NCI-H524 (cell line): ENCODE measurements around the gene FAM167B.

Experiments used
- DNase-seq, 2 experiments: peaks; one replicate each; lab custom pipeline; 2025; lab: John Stamatoyannopoulos, UW

The FAM167B gene

DNA sequence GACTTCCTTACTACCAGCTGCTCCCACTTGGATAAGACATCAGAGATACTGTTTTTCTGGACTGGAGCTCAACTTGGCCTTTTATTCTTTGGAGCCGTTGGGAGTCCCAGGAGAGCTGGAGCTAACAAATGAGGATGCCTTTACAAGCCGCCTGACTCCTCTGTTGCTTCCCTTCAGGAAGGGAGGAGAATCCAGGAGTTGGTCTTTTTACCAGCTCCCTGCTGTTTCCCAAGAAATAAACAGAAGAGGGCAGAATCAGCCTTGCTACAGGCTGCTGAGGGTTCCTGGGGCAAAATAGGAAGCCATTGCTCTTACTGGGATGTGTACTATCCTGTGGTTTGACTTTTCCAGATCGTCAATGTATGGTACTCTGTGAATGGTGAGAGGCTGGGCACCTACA lies 23.3 kb upstream of the FAM167B start:
- no peak for DNase-seq

DNA sequence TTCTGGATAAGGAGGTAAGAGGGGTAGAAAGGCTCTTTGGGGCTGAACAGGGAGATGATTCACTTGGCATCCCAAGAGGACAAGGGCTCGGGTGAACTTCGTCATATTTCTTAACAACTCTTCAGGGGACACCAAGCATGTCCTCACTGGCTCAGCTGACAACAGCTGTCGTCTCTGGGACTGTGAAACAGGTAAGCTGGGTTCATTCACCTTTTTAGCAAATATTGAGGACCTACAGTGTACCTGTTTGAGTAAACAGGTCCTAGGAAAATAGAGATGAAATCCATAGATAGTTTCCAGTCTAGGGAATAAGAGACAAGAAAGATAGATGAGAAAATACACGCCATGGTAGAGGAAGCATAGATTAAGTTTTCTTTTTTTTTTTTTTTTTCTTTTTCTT lies 22.7 kb upstream of the FAM167B start:
- no peak for DNase-seq

DNA sequence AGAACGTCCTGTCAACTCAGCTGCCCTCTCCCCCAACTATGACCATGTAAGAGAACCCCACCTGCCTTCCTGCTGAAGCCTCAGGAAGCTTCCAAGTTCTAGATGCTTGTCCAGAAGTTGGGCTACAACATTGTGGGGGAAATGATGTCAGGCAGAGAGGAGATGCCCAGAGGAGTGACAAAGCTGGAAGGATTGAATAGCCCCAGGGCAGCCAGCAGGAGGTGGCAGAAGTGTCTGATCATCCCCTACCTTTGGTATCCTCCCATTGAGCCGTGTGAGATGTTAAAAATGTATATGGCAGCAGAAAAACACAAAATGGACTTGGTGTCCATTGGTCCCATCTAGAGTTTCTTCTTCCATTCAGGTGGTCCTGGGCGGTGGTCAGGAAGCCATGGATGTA lies 18.3 kb upstream of the FAM167B start:
- DNase-seq, result no peak

DNA sequence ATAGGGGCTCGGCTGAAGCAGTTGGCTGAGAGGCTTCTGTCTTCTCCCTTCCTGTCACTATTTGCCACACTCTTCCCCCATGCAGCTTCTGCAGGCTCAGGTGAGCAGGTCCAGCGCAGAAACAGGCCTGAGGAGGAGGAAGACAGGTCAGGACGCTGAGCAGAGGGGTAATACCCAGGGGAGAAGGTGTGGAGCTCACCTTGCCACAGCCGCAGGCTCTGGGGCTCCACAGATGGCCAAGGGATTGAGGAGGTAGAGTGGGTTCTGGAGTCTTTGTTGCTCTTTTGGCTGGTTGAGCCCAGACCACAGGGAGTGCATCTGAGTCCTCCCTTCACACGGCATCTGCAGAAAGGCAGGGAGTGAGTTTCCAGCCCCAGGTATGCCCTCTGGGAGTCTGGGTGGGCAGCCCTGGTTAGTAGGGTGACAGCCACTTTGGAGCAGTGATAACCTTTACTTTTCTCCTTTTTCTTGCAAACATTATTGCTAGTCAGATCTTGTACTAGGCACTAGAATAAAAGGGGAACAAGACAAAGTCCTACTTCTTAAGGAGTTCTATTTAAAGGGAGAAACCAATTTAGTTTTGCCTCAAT lies 15.1 kb upstream of the FAM167B start:
- no peak for DNase-seq

DNA sequence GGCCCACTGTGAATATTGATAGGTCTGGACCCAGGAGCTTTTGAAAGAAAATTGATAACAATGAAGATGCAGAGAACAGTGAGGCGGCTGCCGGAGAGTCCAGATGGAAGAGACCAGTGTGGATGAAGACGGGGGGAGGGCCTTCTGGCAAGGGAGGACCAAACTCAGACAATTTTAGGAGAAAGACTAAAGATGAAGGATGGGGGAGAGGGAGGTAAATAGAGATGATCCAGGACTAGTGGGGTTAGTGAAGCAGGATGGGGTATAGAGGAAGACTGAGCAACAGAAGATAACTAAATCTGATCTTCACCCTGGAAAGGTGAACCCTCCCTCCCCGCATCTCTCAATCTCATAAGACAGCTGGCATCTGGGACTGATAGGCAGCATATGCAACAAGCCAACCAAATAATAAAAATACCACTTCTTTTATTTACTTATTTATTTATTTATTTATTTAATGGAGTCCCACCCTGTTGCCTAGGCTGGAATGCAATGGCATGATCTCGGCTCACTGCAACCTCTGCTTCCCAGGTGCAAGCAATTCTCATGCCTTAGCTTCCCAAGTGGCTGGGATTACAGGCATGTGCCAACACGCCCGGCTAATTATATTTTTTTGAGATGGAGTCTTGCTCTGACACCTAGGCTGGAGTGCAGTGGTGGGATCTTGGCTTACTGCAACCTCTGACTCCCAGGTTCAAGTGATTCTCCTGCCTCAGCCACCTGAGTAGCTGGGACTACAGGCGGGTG lies 14.3 kb upstream of the FAM167B start:
- peak in 1 of 2 experiments; percentile 15 for DNase-seq

DNA sequence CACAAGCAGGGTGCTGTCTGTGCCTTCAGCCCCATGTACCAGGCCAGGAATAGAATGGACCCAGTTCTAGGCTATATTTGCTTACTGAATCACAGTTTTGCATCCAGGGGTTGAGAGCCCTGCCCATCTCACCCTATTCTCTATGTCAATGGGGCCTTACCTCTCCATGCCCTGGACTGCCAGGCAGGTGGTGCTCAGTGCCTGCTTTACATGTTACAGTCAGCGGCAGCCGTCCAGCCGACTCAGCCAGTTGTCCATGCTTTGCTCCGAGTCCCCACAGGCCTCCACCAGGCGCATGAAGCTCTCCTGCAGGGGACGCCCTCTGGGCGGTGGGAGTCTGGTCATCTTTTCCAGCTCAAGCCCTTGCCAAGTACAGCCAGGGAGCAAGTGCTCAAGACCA lies 12.2 kb upstream of the FAM167B start:
- DNase-seq, result no peak

DNA sequence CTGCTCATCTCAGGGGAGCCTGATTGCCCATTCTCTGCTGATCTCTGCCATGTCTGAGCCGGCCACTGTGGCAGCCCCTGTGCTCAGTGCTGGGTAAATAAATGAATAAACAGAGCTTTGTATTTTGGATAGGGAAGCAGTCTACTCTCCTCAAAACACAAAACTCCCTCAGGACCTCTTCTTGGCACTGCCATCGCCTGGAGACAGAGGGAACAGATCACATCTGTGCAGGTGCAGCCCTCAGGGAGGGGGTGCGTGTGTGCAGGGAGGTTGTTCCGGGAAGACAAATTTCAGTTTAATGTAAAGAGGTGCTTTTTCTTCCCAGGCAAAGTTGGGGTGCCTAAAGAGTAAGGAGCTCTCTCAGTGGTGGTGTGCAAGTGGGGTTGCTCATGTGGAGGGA lies 7.7 kb upstream of the FAM167B start:
- DNase-seq, result no peak

DNA sequence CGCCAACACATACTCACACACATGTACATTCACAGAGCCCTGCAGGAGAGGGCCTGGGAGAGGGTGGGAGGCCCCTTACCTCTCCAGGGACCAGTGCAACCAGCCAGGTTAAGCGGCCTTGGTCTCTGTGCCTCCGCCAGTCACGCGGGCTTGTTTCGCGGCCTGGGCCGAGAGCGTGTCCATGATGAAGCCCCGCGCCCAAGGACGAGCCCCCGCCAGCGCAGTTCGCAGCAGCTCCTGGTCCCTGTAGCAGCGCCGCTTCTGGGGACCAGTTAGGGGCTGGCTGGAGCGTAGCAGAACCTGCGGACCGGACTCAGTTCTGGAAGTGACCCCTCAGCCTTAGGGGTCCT lies 7.3 kb upstream of the FAM167B start:
- DNase-seq, result no peak

DNA sequence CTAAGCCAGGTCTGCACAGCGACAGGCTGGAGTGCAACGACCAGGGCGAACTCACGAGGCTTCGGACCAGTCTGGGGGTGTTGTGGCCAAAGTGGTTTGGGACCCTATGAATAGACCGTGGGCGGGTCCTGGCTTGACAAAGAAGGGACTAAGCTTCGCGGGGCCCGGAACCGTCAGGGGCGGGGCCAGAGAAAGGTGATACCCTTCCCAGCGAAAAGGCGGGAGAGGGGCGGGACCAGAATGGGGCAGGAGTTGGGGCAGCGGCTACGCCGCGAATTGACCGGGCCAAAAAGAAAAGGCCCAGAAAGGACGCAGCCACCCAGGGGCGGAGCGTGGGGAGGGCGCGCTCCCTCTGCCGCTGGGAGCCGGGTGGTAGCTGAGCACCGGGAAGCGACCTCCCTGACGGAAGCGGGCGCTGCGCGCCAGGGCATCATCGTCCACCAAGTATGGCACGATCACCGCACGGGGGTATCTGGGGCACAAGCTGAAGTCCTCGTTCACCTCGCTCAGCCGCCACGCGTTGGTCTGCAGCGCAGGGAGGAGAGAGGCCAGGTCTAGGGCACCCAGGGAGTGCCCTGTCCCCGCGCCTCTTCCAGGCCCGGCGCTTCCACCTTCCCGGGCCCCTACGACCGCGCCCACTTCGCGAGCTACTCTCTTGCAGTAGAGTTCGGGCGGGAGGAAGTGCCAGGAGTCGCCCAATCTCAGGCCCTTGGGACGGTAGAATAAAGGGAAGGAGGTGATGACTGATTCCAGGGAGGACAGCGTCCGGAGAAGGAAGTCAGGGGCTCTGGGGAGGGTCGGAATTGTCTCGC lies 6.7 kb upstream of the FAM167B start:
- peak in 1 of 2 experiments; percentile 68 for DNase-seq

DNA sequence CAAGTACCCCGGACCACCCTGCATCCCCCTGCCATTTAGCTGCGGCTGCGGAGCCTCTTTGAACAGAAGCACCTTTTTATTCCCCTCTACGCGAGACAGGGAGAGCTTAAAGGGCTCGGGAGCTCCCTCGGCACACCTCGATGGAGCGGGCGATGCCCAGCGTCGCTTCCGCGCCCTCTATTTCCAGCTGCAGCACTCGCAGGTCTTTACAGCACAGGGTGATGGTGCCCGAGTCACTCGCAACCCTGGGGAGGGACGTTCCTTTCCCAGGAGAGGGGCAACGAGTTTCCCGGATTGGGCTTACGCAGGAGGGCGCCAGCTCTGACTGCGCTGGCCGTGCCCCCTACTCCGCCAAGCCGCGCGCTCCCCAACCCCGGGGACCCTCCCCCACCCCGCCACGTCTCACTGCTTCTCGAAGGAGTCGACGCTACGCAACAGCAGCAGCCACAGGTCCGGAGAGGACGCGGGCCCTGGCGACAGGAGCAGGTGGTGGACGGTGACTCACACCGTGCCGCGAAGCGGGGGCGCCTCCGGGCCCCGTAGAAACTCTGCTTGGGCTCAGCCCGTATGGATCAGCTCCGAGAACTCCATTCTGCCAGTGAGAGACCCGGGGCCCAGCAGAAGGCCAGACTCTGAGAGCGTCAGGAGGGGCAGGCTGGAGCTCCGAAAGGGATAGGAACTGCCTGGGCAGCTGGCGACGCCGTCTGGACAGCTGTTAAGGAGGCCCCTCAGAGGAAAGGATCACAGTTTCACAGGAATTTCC lies 5.8 kb upstream of the FAM167B start:
- peak; percentile 78 to 85 for DNase-seq

DNA sequence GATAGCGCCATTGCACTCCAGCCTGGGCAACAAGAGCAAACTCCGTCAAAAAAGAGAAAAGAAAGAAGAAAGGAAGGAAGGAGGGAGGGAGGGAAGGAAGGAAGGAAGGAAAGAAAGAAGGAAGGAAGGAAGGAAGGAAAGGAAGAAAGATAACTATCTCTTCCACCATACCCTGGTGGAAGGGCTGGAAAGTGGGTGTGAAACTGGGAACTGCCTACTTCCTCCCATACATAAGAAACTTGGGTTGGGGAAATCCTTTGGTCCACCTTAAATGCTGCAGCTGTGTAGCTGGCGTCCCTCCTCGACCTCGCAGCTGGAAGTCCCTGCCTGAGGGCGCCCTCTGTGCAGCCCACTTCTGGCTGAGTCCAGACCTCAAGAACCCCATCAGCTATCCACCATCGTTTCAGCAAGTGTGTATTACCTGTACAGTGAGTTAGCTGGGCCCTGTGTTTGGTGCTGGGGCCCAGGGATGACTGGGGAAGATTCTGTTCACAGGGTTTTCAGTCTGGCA lies 4.6 kb upstream of the FAM167B start:
- DNase-seq, result peak in 1 of 2 experiments; percentile 16

DNA sequence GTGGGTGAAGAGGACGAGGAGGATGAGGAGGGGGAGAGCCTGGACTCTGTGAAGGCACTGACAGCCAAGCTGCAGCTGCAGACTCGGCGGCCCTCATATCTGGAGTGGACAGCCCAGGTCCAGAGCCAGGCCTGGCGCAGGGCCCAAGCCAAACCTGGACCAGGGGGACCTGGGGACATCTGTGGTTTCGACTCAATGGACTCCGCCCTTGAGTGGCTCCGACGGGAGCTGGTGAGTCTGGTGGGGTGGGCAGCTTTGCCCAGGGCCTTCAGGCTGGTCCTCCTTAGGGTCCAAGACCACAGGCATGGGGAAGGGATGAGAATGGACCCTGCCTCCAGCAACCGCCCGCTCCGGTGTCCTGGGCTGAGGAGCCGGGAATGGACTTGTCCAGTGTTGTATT lies 430 bp downstream of the FAM167B start:
- DNase-seq, result no peak

DNA sequence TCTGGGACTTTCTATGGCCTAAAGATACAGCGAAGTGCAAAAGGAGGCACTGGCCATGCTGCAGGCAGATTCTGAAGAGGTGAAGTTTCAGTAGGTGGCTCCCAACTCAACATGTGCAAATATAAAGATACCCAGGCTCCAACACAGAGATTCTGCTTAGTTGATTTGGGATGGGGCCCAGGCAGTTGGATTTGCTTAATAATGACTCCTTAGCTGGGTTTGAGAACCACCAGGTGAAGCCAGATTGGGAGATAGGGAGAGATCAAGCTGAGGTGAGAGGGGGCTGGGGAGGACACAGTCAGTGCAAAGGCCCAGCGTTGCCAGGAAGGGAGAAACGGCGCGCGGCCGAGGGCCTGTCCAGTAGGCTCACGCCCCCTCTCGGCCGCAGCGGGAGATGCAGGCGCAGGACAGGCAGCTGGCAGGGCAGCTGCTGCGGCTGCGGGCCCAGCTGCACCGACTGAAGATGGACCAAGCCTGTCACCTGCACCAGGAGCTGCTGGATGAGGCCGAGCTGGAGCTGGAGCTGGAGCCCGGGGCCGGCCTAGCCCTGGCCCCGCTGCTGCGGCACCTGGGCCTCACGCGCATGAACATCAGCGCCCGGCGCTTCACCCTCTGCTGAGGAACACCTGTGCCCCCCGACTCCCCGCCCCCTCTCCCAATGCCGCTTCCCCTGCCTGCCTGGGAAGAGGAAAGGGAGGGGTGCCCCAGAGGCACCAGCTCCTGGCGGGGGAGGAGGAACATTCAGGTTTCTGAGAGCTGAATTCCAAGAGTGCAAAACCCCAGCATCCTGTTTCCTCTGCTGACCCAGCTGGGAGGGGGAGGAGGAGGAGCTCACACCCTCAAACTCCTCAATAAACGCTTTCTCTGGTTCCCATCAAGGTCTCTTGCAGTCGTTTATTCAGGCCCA lies 1.2 kb downstream of the FAM167B start:
- DNase-seq, result peak; percentile 13 to 84

DNA sequence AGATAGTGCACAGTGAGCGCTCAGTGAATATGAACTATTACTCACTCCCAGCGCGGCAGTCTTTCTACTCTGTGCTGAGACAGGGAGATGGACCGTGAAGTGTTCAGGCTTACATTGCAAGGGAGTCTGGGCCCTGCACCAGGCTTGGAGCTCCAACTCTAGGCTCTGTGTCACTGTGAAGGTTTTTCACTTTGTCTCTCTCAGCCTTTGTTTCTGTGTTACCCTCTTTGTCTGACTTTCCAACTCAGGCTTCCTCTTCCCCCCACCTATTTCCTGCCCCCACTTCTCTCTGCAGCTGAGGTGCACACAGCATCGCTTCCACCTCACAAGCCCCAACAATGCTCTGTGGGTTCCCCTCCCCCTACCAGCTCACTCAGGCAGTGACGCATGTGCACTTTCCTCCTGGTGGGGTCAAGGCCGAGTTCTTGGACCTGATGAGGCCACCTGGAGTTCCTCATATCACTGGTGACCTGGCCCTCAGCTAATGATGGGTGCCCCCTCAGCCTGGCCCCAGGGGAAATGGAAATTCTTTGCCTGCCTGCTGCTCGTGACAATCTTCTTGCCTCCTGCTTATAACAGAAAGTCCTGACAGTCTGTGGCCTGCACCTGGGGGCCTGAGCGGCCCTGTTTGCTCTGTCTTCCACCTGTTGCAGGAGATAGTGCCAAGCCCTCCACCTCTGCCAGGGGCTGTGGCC lies 3.0 kb downstream of the FAM167B start:
- no peak for DNase-seq

DNA sequence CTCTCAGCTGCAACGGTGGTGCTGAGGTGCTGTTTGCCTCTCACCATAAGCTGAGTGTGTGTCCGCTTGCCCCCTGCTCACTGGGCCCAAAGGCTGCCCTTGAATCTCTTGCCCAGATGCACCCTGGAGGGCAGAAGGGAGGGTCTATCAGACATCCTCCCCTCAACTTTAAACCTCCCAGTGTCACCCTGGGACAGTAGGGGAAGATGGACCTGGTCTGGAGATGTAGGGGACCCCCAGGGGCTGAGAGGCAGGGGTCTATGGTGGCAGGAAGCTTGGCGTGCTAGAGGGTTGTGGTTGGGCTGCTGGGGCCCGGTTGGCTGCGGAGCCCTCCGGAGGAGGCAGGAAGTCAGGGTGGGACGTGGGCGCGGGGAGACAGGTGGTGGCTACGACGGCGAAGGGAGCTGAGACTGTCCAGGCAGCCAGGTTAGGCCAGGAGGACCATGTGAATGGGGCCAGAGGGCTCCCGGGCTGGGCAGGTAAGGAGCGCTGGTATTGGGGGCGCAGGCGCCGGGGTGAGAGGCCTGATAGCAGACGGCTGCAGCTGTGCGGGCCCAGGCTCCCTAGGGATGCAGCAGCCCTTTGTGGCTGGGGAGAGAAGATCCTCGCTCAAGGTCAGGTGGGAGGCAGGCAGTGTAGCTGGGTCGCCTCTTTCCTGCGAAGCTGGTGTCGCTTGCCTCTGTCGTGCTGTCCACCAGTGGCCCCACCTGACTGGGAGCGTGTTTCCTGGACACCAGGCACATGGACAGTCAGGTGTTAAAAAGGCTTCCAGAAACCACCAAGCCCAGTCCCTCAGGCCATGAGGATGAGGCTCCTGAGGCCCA lies 4.1 kb downstream of the FAM167B start, which contains the start of gene LCK:
Gene LCK, plus strand, starts transcription at position 373 of the 824 bp plus-strand sequence. CDS start 23,065 bp downstream, outside the sequence.
- no peak for DNase-seq

DNA sequence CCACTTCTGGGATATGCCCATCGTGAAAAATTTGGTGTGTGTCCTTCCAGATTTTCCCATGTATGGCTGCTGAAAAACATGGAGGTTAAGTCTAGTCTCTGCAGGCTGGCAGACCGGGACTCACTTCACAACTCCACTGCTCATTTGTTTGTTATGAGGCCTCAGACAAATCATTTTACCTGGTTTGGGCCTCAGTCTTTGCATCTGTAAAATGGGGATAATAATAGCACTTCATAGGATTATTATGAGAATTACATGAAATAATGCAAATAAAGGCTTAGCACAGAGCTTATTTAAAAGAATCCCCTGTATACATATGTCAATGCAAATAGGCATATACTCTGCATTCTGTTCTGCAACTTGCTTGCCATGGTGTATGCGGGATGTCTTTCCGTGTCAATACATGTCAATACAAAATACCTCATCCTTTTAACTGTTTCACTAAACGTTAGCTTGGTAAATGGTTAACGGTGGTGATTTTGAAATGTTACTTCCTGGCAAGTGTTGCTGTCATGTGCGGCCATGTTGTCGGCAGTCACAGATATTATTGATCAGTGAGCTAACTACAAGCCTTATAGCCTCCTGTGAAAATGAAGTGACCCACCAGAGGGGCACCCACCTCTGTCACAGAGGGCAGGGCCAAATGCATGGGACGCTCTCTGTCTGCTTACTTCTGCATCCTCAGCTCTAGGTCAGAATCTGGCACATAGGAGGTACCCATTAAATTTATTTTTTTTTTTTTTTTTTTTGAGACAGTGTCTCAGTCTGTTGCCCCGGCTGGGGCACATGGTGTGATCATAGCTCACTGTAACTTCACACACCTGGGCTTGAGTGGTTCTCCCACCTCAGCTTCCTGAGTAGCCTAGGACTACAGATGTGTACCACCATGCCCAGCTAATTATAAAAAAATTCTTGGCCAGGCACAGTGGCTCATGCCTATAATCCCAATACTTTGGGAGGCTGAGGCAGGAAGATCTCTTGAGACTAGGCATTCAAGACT lies 8.3 kb downstream of the FAM167B start:
- no peak for DNase-seq

DNA sequence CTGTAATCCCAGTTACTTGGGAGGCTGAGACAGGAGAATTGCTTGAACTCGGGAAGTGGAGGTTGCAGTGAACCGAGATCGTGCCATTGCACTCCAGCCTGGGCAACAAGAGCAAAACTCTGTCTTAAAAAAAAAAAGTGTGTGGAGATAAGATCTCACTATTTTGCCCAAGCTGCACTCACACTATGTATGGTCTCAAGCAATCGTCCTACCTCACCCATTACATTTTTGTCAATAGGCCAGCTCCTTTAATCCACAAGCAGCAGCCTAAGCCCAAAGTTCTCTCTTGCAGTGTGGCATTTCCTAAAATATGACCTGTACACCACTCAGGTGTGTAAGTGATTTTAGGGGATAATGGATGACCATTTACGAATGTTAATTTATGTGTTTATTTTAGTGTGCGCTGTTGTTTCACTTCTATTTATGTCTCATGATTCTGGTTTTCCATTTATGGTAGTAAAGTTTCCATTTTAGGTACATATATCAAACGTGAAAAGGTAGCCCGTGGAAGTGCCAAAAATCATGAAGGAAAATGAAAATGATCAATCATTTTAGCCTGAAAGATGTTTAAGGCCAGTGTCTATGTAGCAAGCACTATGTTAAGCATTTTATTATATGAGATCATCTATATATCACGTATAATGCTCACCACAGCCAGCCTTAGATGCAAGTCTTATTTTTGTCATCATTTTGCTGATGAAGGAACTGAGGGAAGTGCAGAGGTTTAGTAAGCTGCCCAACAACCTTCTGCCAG lies 9.6 kb downstream of the FAM167B start:
- DNase-seq, result no peak

DNA sequence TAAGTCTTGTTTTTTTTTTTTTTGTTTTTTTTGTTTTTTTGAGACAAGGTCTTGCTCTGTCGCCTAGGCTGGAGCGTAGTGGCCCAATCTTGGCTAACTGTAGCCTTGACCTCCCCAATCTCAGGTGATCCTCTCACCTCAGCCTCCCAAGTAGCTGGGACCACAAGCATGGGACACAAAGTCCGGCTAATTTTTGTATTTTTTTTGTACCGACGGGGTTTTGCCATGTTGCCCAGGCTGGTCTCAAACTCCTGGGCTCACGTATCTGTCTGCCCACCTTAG lies 10.1 kb downstream of the FAM167B start:
- no peak for DNase-seq
